ENCODE results near the gene ZNF831.

The ZNF831 gene

GRCh38 chr20:59141818-59142581, 21.6 kb upstream of the ZNF831 start:
- no peak for DNase-seq

DNA sequence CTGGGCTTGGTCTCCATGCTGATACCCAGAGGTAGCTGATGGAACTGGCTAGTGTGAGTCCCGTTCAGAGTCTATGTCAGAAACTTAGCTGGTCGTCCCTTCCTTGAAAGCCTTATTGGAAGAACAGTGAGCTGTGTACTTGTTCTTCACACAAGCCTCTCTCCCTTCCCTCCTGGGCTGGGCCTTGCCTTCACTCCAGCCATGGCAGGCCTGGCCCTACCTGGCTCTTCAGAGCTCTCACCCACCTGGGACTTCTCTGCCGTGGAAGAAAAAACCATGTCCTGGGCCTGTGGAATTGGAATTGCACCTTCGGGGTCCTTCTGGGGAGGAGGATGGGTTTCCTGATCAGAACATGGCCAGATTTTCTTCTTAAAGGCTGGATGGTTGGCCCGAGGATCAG, 20.3 kb upstream of the ZNF831 start:
- DNase-seq: no peak

DNA sequence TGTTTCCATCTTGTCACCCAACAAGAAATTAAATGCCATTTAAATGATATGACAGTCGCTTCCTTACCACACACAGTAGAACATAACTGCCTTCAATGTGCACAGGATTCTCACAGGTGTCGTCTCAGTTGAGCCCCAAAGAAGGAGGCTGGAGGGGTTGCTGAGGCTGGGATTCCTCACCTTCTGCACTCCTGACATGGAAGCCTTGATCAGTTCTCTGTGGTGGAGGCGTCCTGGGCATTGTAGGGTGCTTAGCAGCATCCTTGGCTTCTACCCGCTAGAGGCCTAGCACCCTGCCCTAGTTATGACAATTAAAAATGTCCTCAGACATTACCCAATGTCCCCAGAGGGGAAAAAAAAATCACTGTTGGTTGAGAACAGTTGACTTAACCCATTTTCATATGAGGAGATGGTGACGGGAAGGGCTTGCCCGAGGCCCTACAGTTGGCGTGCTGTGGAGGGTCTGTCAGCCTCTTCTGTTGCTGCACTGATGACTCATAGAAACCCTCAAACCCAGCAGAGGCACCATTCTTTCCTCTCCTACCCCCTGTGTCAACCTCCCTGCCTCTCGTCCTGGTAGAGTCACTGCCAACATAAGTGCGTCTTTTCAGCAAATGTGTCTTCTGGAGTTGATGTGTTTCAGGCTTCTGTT, 19.3 kb upstream of the ZNF831 start:
- peak; percentile 33 for DNase-seq

GRCh38 chr20:59144831-59145196, 18.8 kb upstream of the ZNF831 start:
- peak; percentile 4 for DNase-seq

GRCh38 chr20:59145247-59145923, 18.2 kb upstream of the ZNF831 start:
- DNase-seq: peak; percentile 1

DNA sequence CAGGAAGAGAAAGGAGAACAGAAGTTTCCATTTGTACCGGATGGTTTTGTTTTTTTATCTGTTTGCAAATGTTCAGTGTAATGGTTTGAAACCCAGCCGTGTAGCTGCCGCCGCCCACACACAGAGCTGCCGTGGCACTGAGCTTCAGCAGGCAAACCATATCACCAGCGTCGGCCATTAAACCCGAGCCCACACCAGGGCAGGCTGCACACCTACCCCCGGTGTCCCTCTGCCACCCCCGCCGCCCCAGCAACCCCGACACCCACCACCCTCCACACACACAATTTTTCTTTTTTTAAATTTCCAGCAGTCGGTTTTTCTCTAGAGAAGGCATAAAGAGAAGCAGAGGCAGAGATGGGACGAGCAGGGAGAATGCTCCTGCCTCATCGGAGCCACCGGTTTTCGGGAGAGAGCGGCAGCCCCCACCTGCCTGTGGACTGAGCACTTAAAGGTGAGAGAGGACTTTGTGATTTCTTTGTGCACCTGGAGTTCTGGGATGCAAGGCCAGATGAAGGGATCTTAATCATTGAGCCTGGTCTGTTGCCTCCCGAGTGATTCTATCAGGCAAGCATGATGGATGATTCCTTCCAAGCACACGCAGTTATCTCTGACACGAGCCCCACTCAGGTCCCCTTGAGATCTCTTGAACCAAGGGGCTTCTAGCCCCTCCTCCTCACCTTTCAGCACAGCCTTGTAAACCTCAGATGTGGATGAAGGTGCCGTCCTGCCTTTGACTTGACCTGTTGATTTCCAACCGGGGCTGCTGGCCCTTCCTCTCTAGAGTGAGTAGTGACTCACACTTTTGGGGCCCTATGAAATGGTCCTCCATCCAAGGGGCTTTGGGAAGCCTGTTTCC, 17.5 kb upstream of the ZNF831 start:
- peak; percentile 48 for DNase-seq

DNA sequence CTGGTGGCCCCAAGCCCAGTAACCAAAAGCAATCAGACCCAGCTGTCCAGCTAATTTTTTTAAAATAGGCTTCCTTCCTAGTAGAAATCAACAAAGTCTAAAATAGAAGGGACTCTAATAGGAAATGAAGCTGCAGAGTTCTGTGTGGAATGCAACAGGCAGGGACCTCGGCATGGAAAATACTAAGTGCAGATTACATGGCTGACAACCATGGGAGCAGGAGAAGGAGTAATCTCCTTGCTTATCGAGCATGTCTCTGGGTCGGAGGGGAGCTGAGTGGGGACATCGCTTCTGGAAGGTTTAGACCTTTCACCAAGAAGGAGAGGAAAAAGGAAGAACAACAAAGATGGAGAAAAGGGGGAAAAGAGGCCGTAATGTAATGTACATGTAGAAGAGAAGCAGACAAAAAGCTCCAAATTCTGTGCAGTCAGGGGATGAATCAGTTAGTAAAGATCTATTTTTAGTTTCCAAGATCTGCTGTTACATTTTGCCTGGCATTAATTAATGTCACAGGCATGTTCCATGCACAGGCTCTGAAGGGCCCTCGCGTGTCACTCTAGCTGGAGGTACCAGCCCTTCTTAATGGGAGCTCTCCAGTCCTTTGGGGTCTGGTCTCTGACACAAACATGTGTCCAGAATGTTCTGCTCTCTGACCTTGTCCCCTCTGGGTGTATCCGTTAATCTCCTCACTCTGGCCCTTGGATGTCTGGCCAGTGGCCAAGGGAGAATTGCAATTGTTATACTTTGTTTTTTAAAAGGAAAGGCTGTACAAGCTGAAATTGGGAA, 16.6 kb upstream of the ZNF831 start:
- no peak for DNase-seq

- no peak for DNase-seq
Measured at GRCh38 chr20:59147586-59147985, 16.0 kb upstream of the ZNF831 start.

- DNase-seq: no peak
Measured at GRCh38 chr20:59148701-59149493, 14.7 kb upstream of the ZNF831 start.

GRCh38 chr20:59149678-59150504, 13.7 kb upstream of the ZNF831 start:
- peak; percentile 54 for DNase-seq

DNA sequence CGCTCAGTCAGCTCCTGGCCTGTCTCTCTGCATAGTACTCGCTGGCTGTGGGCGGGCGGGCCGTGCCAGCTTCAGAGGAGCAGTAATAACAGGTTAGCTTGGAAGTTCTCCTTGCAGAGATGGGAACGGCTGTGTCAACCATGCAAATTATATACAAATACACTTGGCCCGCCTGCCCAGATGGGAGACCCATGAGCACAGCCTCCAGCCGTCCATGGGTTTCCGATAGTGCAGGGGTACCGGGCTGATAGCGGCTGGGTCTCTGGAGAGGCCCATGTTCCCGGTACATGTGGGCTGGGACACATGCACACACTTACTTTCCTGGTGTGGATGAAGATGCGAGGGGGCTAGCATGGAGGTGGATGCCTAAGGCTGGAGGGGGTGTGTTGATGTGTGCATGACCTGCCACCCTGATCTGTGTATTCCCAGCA, 12.8 kb upstream of the ZNF831 start:
- no peak for DNase-seq

DNA sequence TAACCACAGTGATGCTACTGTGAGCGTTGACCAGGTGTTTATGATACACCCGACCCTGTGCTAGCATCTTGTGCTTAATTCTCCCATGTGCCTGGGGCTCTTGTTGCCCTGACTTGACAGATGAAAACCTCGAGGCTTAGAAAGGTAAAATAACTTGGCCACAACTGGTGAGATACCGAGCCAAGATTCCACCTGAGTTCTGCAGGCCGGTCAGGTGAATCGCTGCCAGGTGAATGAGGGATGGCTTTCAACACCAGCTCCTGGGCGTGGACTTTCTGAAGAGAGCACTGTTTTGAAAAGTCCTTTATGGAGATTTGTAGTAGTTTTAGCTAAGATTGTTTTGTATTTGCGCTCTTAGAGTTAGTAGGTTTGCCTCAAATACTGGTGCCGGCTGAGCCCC, 12.2 kb upstream of the ZNF831 start:
- DNase-seq: no peak

DNA sequence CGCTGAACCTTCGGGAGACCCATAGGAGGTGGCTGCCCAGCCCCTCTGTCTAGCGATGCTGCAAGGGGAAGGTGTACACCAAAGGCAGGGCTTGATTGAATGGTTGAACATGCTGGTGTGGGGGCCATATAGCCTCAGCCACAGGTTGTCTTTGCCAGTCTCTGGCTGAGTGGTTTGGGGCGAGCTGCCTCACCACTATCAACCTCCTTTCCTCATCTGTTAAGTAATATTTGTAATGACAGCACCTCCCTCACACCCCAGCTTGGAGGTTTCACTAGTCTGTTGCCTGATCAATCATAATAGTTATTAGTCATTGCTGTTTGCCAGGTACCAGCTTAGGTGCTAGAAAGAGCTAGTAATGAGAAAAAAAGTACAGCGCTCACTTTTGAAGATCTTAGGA, 11.8 kb upstream of the ZNF831 start:
- DNase-seq: no peak

DNA sequence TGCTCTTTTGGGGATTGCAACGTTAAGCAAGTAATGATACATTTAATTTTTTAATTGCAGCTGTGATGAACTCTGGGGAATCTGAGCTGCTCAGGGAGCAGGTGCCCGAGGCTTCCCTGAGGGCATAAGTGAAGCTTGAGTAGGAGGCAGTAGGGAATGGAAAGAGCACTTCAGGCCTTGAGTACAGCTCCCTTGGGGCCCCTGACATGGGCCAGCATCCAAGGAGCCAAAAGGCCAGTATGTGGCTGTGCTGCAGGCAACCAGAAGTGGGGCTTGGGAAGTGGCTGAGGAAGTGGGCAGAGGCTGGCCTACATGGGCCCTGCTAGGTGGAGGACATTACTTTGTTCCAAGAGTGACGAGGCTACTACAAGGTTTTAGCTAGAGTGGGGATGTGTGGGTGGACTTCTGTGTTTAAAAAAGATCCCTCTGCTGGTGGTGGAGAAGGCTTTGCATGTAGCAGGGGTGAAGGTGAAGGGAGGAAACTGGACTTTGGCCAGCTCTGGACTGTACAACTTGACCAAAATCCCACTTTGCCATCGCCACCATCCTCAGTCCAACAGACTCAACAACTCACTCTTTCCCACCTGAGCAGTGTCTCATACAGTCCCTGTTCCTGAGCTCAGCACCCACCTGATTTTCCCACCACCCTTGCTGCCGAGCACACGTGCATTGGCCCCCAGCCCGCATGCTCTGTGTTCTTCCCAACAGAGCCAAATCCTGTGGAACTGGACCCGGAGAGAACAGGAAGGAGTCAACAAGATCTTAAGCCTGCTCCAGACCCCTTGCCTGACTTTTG, 10.9 kb upstream of the ZNF831 start:
- DNase-seq: no peak

DNA sequence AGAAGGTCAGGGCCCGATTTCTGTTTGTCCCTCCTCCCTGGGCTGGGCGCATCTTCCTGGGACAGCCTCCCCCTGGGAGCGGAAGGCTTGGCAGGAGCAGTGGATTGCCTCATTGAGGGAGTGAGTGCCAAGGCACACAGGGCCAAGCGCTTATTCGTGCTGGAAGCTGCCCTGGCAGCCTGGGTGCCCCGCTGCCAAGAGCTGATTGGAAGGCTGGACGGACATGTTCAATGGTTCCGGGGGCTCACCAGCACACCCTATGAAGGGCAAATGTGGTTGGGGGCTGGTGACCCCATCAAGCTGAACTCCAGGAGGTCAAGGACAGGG, 10.3 kb upstream of the ZNF831 start:
- no peak for DNase-seq

DNA sequence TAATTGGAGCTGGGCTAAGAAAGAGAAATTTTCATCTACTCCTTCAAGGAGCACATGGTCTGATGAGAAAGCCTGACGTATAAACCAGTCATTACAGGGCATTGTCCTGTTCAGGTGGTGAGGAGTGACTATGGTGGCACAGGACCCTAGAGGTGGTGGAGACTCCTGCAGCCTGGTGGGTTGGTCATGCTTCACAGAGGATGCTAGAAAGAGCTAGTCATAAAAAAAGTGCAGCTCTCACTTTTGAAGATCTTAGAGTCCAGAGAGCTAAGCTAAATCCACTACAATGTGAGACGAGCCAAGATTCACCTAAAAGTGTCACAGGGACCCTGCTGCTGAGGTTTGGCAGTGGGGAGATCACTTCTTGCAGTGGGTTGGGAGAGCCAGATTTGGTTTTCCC, 9.8 kb upstream of the ZNF831 start:
- no peak for DNase-seq

DNA sequence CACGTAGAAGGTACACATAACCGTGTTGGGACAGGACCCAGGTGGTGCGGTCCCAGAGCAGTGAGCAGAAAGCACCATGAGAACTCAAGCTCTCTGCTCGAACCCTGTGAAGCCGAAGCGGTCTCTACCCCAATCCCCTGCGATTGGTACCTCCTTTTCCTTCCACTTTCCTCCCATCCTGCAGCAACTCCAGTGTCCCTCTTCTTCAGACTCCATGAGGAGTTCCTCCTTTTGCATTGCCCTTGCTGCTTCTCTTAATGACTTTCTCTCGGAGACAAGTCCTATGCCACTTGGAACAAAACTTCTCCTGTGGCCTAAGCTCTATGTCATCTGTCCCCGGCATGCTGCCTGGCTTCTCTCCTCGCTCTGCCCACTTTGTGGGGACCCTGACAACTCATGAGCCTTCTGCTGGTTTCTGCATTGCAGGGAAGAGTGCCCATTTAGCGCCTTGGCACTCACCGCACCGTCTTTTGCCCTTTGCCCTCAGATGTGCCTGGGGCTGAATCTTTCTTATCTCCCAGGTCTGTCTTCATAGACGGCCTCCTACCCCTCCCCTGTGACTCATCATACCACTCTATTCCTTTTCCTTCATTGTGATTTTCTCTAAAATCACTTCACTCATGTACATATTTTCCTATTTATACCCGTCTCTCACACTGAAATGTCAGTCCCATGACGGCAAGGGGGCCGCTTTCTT, 9.2 kb upstream of the ZNF831 start:
- DNase-seq: no peak

GRCh38 chr20:59157064-59157463, 6.6 kb upstream of the ZNF831 start:
- DNase-seq: no peak

GRCh38 chr20:59157531-59157930, 6.1 kb upstream of the ZNF831 start:
- DNase-seq: no peak

All from activated CD4-positive, alpha-beta T cell treated with anti-CD3 and anti-CD28 coated beads for 1 hour (primary cell).